Glutamatergic neuron (in vitro differentiated cells): ENCODE results near the gene RAET1L. TPM values are rescaled to one million over a fixed set of nuclear protein-coding genes. Genes with fewer than 3 reads are reported as not detected.

Source experiments
- DNase-seq: peaks from one replicate; pipeline ENCODE4 v3.0.0; 2022
- H3K27ac Mint-ChIP-seq: one replicate; pipeline ENCODE4 v1.8.0; 2020; ENCODE audit warnings: mild to moderate bottlenecking, mixed read lengths, inconsistent platforms; ENCODE audit not compliant: unreplicated experiment
- H3K27me3 Mint-ChIP-seq: one replicate; pipeline ENCODE4 v1.8.0; 2020; ENCODE audit warnings: mild to moderate bottlenecking, moderate library complexity, mixed read lengths, inconsistent platforms; ENCODE audit not compliant: unreplicated experiment
- H3K36me3 Mint-ChIP-seq: one replicate; pipeline ENCODE4 v1.8.0; 2020; ENCODE audit warnings: mild to moderate bottlenecking, mixed read lengths, inconsistent platforms; ENCODE audit not compliant: unreplicated experiment
- H3K4me1 Mint-ChIP-seq: one replicate; pipeline ENCODE4 v1.8.0; 2020; ENCODE audit warnings: mild to moderate bottlenecking, low read depth, mixed read lengths, inconsistent platforms; ENCODE audit not compliant: unreplicated experiment
- H3K4me3 Mint-ChIP-seq: one replicate; pipeline ENCODE4 v1.8.0; 2020; ENCODE audit warnings: mild to moderate bottlenecking, mixed read lengths, inconsistent platforms; ENCODE audit not compliant: unreplicated experiment
- H3K9me3 Mint-ChIP-seq: one replicate; pipeline ENCODE4 v1.8.0; 2020; ENCODE audit warnings: mild to moderate bottlenecking, moderate library complexity, mixed read lengths, inconsistent platforms; ENCODE audit not compliant: unreplicated experiment
- CTCF ChIP-seq: fragments of 200-600 bp; sonication (generic); IDR thresholded peaks from one replicate; pipeline ENCODE4 v1.5.0; 2021; ENCODE audit not compliant: partially characterized antibody, unreplicated experiment
- total RNA-seq: library from RNA; stranded (reverse); fragmentation: NEBNext Ultra II Directional; extraction: Animal tissue kit (Norgen Biotek cat#: 25700); gene quantifications from one replicate; pipeline ENCODE4 v1.2.1, GENCODE V29; 2021; ENCODE audit not compliant: unreplicated experiment

The RAET1L gene
- total RNA-seq, 1 donor from 2014 or later = not detected

- DNase-seq = no peak
- H3K27me3 Mint-ChIP-seq = peaks cover 17% of the 10 kb centered on the region
- H3K9me3 Mint-ChIP-seq = peaks cover 13% of the 10 kb centered on the region
- no peak for TF ChIP-seq CTCF
- peaks cover 21% of the 10 kb centered on the region for H3K36me3 Mint-ChIP-seq
- no peaks in the 10 kb centered on the region for H3K4me1 Mint-ChIP-seq
- no peak overlapping the region for H3K4me3 Mint-ChIP-seq
- H3K27ac Mint-ChIP-seq = no peak overlapping the region
Observed at GRCh38 chr6:150058986-150059385, 33.7 kb upstream of the RAET1L start.

- Mint-ChIP-seq H3K27ac (no peak overlapping the region), H3K4me1 (no peaks in the 10 kb centered on the region), H3K27me3 (peaks cover 17% of the 10 kb centered on the region), H3K36me3 (peaks cover 26% of the 10 kb centered on the region), H3K4me3 (no peak overlapping the region), H3K9me3 (peaks cover 13% of the 10 kb centered on the region)
- DNase-seq = no peak
- TF ChIP-seq CTCF = no peak
Observed at GRCh38 chr6:150058231-150058792, 33.0 kb upstream of the RAET1L start.

DNA sequence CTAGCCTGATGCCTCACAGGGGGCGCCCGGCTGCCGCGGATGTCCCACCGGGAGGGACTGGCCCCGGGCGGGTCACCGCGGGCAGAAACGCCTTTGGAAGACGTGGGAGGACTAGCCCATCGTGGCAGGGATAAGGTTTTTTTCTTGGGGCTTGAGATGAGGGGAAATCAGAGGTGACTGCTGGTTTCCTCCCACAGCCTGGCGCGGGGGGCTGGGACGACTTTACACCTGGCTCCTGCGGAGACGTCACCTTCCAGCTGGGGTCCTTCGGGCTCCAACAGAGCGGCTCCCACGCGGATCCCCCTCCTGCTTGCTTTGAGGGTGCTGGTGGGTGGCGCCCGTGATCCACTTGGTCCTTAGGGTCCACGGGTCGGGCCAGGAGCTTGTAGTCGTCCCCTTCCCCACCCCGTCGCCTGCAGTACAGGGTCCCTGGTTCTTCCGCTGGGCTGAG is 32.2 kb upstream of the RAET1L start:
- no peak for TF ChIP-seq CTCF
- Mint-ChIP-seq H3K36me3 (peaks cover 31% of the 10 kb centered on the region), H3K4me1 (no peaks in the 10 kb centered on the region), H3K4me3 (no peak overlapping the region), H3K27ac (no peak overlapping the region), H3K27me3 (peaks cover 18% of the 10 kb centered on the region), H3K9me3 (peaks cover 15% of the 10 kb centered on the region)
- no peak for DNase-seq

- Mint-ChIP-seq H3K36me3 (peaks cover 37% of the 10 kb centered on the region), H3K4me3 (no peak overlapping the region), H3K9me3 (peaks cover 15% of the 10 kb centered on the region), H3K4me1 (no peaks in the 10 kb centered on the region), H3K27ac (no peak overlapping the region), H3K27me3 (peaks cover 18% of the 10 kb centered on the region)
- no peak for TF ChIP-seq CTCF
- DNase-seq = no peak
Observed at GRCh38 chr6:150056916-150057315, 31.6 kb upstream of the RAET1L start.

GRCh38 chr6:150056156-150056555 is 30.8 kb upstream of the RAET1L start:
- Mint-ChIP-seq H3K27me3 (peaks cover 18% of the 10 kb centered on the region), H3K27ac (no peak overlapping the region), H3K36me3 (peaks cover 38% of the 10 kb centered on the region), H3K4me3 (no peak overlapping the region), H3K9me3 (peaks cover 15% of the 10 kb centered on the region), H3K4me1 (no peaks in the 10 kb centered on the region)
- no peak for TF ChIP-seq CTCF
- DNase-seq = no peak
